ENCODE data around the gene UTS2R. TPM values are rescaled to one million over a fixed set of nuclear protein-coding genes. Genes with fewer than 3 reads are reported as not detected.
A peak's percentile ranks its signal among the peaks of the same experiment; 100 is the strongest.

The UTS2R gene
- polyA plus RNA-seq, 1 experiment = not detected

GRCh38 chr17:82397449-82398335 lies 26.1 kb downstream of the UTS2R start:
- POLR2A ChIA-PET = no interaction called here
- H3K4me3 ChIP-seq (ENCODE audit: low read depth, low read length) = no peak overlapping the region
- peaks cover under 1% of the 10 kb centered on the region; the same call in 1 of the 2 replicates for H3K36me3 ChIP-seq (ENCODE audit: control insufficient read depth, insufficient read depth, low read length)
- CTCF ChIA-PET = no interaction called here
- TF ChIP-seq, protein P1, sequence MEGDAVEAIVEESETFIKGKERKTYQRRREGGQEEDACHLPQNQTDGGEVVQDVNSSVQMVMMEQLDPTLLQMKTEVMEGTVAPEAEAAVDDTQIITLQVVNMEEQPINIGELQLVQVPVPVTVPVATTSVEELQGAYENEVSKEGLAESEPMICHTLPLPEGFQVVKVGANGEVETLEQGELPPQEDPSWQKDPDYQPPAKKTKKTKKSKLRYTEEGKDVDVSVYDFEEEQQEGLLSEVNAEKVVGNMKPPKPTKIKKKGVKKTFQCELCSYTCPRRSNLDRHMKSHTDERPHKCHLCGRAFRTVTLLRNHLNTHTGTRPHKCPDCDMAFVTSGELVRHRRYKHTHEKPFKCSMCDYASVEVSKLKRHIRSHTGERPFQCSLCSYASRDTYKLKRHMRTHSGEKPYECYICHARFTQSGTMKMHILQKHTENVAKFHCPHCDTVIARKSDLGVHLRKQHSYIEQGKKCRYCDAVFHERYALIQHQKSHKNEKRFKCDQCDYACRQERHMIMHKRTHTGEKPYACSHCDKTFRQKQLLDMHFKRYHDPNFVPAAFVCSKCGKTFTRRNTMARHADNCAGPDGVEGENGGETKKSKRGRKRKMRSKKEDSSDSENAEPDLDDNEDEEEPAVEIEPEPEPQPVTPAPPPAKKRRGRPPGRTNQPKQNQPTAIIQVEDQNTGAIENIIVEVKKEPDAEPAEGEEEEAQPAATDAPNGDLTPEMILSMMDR (IDR thresholded peaks at IDR 0.05; ENCODE audit: insufficient read depth, low read depth, low read length) = no peak
- no peak for DNase-seq (ENCODE audit: low read depth)
- H3K27me3 ChIP-seq (ENCODE audit: control insufficient read depth, insufficient read depth, low read length) = no peaks in the 10 kb centered on the region

DNA sequence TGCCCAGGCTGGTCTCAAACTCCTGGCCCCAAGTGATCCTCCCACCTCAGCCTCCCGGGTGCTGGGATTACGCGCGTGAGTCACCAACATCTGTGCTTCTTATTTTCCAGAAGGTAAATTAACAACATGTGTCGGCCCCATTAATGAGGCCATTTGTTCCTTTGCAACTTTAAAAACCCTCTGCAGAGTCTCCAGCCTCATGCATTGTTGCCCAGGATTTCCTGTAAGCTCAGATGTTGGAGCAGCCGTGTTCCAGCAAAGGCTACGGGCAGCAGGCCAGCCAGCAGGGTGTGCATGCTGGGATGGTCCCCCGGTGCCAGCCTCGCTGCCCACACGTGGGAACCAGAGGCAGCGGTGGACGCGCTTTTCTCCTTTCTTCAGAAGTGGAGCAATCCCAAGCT lies 27.5 kb downstream of the UTS2R start:
- CTCF ChIA-PET = interaction anchor here (1.3 to 1.8 kb wide), 3 partner anchors 9 to 48 kb away, joined by 4 to 5 read pairs (median 4); no protein-coding TSS in a partner anchor
- DNase-seq (ENCODE audit: low read depth) = peak; percentile 85
- no peak overlapping the region for H3K4me3 ChIP-seq (ENCODE audit: low read depth, low read length)
- POLR2A ChIA-PET = no interaction called here
- TF ChIP-seq, protein P1 (IDR thresholded peaks at IDR 0.05; ENCODE audit: insufficient read depth, low read depth, low read length) = no peak
- H3K36me3 ChIP-seq (ENCODE audit: control insufficient read depth, insufficient read depth, low read length) = peaks cover 3% of the 10 kb centered on the region
- no peaks in the 10 kb centered on the region for H3K27me3 ChIP-seq (ENCODE audit: control insufficient read depth, insufficient read depth, low read length)

DNA sequence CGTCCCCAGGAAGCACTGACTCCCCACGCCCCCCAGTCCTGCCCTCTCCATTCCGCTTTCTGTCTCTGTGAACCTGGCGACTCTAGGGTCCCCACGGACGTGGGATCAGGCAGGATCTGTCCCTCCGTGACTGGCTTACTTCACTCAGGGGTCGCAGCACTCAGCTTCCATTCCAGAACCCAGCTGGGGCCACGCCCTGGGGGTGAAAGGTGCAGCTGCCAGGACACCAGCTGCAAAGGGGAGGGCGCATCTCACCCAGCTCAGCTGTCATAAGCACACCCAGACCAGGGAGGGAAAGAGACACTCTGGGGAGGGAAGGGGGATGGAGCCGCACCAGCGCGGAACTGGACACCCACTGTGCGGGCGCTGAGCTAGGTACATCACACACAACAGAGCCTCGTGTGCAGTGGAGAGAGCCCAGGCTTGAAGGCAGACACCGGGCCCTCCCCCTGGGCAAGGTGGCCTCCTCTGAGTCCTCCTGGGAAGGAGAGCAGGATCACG lies 28.1 kb downstream of the UTS2R start:
- DNase-seq (ENCODE audit: low read depth) = no peak
- TF ChIP-seq, protein P1 (IDR thresholded peaks at IDR 0.05; ENCODE audit: insufficient read depth, low read depth, low read length) = no peak
- POLR2A ChIA-PET = no interaction called here
- Histone ChIP-seq H3K4me3 (ENCODE audit: low read depth, low read length) (no peak overlapping the region), H3K27me3 (ENCODE audit: control insufficient read depth, insufficient read depth, low read length) (no peaks in the 10 kb centered on the region), H3K36me3 (ENCODE audit: control insufficient read depth, insufficient read depth, low read length) (peaks cover 3% of the 10 kb centered on the region)
- CTCF ChIA-PET = interaction anchor here (1.3 to 1.8 kb wide), 4 partner anchors 10 to 49 kb away, joined by 4 to 5 read pairs (median 4); no protein-coding TSS in a partner anchor

DNA sequence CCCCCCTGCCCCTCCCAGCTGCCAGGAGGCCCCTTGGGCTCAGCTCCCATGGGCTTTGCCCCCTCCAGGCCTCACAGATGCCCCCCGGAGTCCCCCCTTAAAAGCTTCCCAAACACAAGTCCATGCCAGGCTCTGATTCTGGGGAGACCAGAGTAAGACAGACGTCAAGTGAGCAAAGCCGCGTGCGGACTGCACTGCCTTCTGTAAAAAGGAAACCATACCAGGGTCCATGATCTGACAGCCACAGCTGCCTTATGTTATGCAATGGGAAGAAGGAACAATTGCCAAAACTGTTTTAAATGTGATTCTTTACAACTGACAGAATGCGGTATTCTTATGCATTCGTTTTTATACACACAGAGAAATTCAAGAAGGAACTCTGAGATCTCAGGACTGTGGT lies 28.6 kb downstream of the UTS2R start:
- TF ChIP-seq, protein P1 (IDR thresholded peaks at IDR 0.05; ENCODE audit: insufficient read depth, low read depth, low read length) = no peak
- POLR2A ChIA-PET = no interaction called here

DNA sequence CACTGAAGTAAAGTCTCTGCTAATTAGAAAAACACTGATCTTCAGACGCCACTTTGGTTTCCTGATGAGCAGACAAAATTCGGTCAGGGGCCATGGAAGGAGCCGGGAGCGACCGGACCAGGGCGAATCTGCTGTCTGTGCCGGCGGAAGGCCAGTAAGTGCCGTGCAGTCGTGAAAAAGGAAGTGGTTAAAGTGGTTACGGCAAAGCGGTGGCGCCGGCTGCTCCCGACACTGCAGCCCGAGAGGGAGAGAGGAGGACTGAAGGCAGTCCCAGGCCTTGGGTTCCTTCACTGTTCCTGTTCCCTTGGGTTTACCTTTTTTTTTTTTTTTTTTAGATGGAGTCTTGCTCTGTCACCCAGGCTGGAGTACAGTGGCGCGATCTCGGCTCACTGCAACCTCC lies 29.3 kb downstream of the UTS2R start:
- TF ChIP-seq, protein P1 (IDR thresholded peaks at IDR 0.05; ENCODE audit: insufficient read depth, low read depth, low read length) = no peak
- DNase-seq (ENCODE audit: low read depth) = no peak
- POLR2A ChIA-PET = no interaction called here
- CTCF ChIA-PET = interaction anchor here (1.3 to 1.8 kb wide), 3 partner anchors 13 to 50 kb away, joined by 3 to 5 read pairs (median 4); no protein-coding TSS in a partner anchor
- H3K36me3 ChIP-seq (ENCODE audit: control insufficient read depth, insufficient read depth, low read length) = peaks cover 3% of the 10 kb centered on the region
- no peak overlapping the region for H3K4me3 ChIP-seq (ENCODE audit: low read depth, low read length)
- no peaks in the 10 kb centered on the region for H3K27me3 ChIP-seq (ENCODE audit: control insufficient read depth, insufficient read depth, low read length)

More for the DNA sequence above, 28.6 kb downstream of the UTS2R start:
- Histone ChIP-seq H3K36me3 (ENCODE audit: control insufficient read depth, insufficient read depth, low read length) (peaks cover 3% of the 10 kb centered on the region), H3K27me3 (ENCODE audit: control insufficient read depth, insufficient read depth, low read length) (no peaks in the 10 kb centered on the region), H3K4me3 (ENCODE audit: low read depth, low read length) (no peak overlapping the region)
- no peak for DNase-seq (ENCODE audit: low read depth)
- CTCF ChIA-PET = interaction anchor here (1.3 to 1.8 kb wide), 4 partner anchors 11 to 49 kb away, joined by 4 to 5 read pairs (median 4); no protein-coding TSS in a partner anchor

Data from BJ (cell line).